ENCODE results near the gene RHOA.

Gene RHOA

DNA sequence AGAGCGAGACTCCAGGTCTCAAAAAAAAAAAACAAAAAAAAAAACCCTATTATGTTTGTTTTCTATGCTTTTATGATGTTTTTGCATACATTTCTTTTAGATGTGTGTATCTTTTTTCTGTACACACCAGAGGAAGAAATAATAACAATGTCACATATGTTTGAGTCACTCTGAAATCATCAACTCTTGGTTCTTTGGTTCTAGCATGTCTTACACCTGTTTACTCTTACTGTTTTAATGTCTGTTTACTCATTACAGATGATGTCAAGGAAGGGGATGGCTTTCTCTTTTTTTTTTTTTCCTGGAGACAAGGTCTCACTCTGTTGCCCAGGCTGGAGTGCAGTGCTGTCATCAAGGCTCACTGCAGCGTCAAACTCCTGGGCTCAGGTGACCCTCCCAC, 24.1 kb downstream of the RHOA start:
- no peak for DNase-seq (ENCODE audit: extremely low read depth, insufficient read length)
- H3K36me3 ChIP-seq (ENCODE audit: control insufficient read depth, insufficient read depth, low read length): peaks cover 1% of the 10 kb centered on the region
- TF ChIP-seq, protein P1, sequence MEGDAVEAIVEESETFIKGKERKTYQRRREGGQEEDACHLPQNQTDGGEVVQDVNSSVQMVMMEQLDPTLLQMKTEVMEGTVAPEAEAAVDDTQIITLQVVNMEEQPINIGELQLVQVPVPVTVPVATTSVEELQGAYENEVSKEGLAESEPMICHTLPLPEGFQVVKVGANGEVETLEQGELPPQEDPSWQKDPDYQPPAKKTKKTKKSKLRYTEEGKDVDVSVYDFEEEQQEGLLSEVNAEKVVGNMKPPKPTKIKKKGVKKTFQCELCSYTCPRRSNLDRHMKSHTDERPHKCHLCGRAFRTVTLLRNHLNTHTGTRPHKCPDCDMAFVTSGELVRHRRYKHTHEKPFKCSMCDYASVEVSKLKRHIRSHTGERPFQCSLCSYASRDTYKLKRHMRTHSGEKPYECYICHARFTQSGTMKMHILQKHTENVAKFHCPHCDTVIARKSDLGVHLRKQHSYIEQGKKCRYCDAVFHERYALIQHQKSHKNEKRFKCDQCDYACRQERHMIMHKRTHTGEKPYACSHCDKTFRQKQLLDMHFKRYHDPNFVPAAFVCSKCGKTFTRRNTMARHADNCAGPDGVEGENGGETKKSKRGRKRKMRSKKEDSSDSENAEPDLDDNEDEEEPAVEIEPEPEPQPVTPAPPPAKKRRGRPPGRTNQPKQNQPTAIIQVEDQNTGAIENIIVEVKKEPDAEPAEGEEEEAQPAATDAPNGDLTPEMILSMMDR (IDR thresholded peaks at IDR 0.05; ENCODE audit: insufficient read depth, low read length, poor library complexity, severe bottlenecking): no peak

DNA sequence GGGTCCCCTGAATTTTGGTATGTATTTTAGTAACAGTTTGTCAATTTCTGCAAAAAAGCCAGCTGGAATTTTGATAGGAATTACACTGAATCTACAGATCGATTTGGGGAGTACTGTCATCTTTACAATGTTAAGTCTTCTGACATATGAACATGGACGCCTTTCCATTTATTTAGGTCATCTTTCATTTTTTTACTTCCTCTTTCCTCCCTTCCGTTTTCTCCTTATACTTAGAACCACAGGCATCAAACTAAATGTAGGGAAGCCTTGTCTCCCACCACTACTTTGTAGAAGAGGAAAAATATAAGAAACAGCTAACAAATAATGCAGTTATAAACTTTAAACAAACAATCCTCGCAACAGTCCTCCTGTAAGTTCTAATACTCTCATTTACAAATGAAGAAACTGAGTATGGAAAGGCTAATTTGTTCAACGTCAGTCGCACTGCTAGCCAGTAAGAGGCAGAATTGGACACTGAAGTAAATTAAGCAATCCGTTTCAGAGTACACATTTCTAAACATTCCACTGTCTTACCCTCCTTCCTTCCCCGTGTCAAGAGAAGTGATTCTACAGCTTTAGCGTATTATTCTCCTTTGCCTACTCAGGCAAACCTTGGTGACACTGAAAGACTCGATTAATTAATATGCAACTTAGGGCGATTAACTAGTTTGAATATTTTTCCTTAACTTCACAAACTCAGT, 25.6 kb downstream of the RHOA start:
- Histone ChIP-seq H3K27me3 (replicated peaks; ENCODE audit: control insufficient read depth, insufficient read depth, low read length) (no peaks in the 10 kb centered on the region), H3K36me3 (ENCODE audit: control insufficient read depth, insufficient read depth, low read length) (peaks cover 1% of the 10 kb centered on the region), H3K4me3 (replicated peaks; ENCODE audit: low read depth, low read length) (no peak overlapping the region)
- TF ChIP-seq, protein P1 (IDR thresholded peaks at IDR 0.05; ENCODE audit: insufficient read depth, low read length, poor library complexity, severe bottlenecking): no peak
- no peak for DNase-seq (ENCODE audit: extremely low read depth, insufficient read length)

More for the DNA sequence above, 24.1 kb downstream of the RHOA start:
- Histone ChIP-seq H3K27me3 (replicated peaks; ENCODE audit: control insufficient read depth, insufficient read depth, low read length) (no peaks in the 10 kb centered on the region), H3K4me3 (replicated peaks; ENCODE audit: low read depth, low read length) (no peak overlapping the region)

DNA sequence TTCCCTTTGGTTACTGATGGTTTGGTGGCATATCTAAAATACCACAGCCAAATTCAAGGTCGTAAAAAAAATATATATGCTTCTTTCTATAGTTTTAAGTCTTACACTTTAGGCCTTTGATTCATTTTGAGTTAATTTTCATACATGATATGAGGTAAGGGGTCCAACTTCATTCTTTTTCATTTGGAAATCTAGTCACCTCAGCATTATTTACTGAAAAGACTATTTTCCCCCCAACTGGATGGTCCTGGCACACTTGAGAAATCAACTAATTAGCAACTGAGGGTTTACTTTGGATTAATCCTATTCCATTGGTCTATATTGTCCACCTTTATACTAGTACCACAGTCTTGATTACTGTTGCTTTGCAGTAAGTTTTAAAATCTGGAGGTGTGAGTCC, 26.2 kb downstream of the RHOA start:
- TF ChIP-seq, protein P1 (IDR thresholded peaks at IDR 0.05; ENCODE audit: insufficient read depth, low read length, poor library complexity, severe bottlenecking): no peak
- Histone ChIP-seq H3K27me3 (replicated peaks; ENCODE audit: control insufficient read depth, insufficient read depth, low read length) (no peaks in the 10 kb centered on the region), H3K36me3 (ENCODE audit: control insufficient read depth, insufficient read depth, low read length) (peaks cover 1% of the 10 kb centered on the region), H3K4me3 (replicated peaks; ENCODE audit: low read depth, low read length) (no peak overlapping the region)
- DNase-seq (ENCODE audit: extremely low read depth, insufficient read length): no peak

DNA sequence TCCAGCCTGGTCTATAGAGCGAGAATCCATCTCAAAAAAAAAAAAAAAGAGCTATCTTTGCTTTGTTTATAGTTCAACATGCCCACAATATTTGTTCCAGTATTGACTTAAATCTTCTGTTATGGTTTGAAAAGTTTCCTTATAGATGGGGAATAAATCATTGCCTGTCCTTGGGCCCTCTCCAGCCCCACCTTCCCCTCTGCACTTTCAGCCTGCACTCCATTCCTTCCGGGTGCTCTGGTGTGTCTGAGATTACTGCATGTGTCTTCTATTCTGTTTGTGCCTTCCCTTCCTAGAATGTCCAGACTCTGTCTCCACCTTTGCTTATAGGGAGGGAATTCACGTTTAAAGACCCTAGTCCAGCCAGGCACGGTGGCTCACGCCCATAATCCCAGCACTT, 28.4 kb downstream of the RHOA start:
- no peaks in the 10 kb centered on the region for H3K27me3 ChIP-seq (replicated peaks; ENCODE audit: control insufficient read depth, insufficient read depth, low read length)
- H3K36me3 ChIP-seq (ENCODE audit: control insufficient read depth, insufficient read depth, low read length): peaks cover 1% of the 10 kb centered on the region
- TF ChIP-seq, protein P1 (IDR thresholded peaks at IDR 0.05; ENCODE audit: insufficient read depth, low read length, poor library complexity, severe bottlenecking): no peak
- H3K4me3 ChIP-seq (replicated peaks; ENCODE audit: low read depth, low read length): no peak overlapping the region
- DNase-seq (ENCODE audit: extremely low read depth, insufficient read length): no peak

DNA sequence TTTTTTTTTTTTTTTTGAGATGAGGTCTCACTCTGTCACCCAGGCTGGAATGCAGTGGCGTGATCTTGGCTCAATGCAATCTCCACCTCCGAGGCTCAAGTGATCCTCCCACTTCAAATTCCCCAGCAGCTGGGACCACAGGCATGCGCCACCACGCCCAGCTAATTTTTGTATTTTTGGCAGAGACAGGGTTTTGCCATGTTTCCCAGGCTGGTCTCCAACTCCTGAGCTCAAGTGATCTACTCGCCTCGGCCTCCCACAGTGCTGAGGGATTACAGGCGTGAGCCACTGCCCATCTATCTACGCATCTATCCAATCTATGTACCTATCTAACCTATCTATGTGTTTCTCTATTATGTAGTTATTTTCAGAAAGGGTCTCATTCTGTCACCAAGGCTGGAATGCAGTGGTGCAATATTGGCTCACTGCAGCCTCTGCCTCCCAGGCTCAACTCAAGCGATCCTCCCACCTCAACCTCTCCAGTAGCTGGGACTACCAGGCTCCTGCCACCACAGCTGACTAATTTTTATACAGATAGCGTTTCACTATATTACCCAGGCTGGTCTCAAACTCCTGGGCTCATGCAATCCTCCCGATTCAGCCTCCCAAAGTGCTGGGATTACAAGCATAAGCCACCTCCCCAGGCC, 33.4 kb downstream of the RHOA start:
- DNase-seq (ENCODE audit: extremely low read depth, insufficient read length): no peak
- H3K27me3 ChIP-seq (replicated peaks; ENCODE audit: control insufficient read depth, insufficient read depth, low read length): no peaks in the 10 kb centered on the region
- TF ChIP-seq, protein P1 (IDR thresholded peaks at IDR 0.05; ENCODE audit: insufficient read depth, low read length, poor library complexity, severe bottlenecking): no peak
- H3K4me3 ChIP-seq (replicated peaks; ENCODE audit: low read depth, low read length): no peak overlapping the region
- peaks cover 6% of the 10 kb centered on the region for H3K36me3 ChIP-seq (ENCODE audit: control insufficient read depth, insufficient read depth, low read length)

All from GM06990 (cell line).